A673 (cell line): ENCODE data around the gene PSG11.
"Not testable (repeated sequence)": the region's sequence is repeated elsewhere in the genome, so short reads cannot be mapped to it uniquely, and the experiment has no call there.

Source experiments
- CTCF ChIP-seq: fragments of 300-800, 200-600 bp; sonication (generic); conservative IDR thresholded peaks from 2 replicates; pipeline ENCODE4 v1.5.1; 2017; ENCODE audit warnings: low read depth, mild to moderate bottlenecking, antibody characterized with exemption, low read length, moderate library complexity, mixed read lengths
- EZH2 ChIP-seq: fragments of 200-600 bp; sonication (generic); IDR thresholded peaks from 2 replicates; pipeline ENCODE4 v1.6.1; 2017; ENCODE audit warnings: borderline replicate concordance, low read depth, mild to moderate bottlenecking, mixed read lengths, antibody characterized with exemption, low read length; ENCODE audit not compliant: poor library complexity, severe bottlenecking

GRCh38 chr19:43003634-43004033, 22.6 kb downstream of the PSG11 start:
- TF ChIP-seq CTCF, EZH2: not testable (repeated sequence)
